ENCODE results near the gene YBX2. TPM values are rescaled to one million over a fixed set of nuclear protein-coding genes. Genes with fewer than 3 reads are reported as not detected.

The YBX2 gene
- total and polyA plus RNA-seq, 2 donors (not counting 3 experiments of a cell fraction or from before 2014, with no cell fraction given): 0.15 to 0.31 TPM

GRCh38 chr17:7241783-7242716 is 52.4 kb downstream of the YBX2 start, which contains the start of gene GABARAP:
Gene GABARAP, minus strand, starts transcription at chr17:7242449. Its CDS starts 119 bp downstream, at chr17:7242330.
- Histone ChIP-seq H4K20me1 (replicated peaks; ENCODE audit: control insufficient read depth, extremely low read depth, insufficient read depth, low read length) (no peaks in the 10 kb centered on the region), H3K4me2 (ENCODE audit: insufficient read depth, low read length) (peak within 1 kb of the TSS; percentile 97), H2AFZ (ENCODE audit: low read depth, low read length) (peak within 1 kb of the TSS; percentile 96), H3K27ac (ENCODE audit: insufficient read depth, low read depth, low read length) (peak within 1 kb of the TSS; percentile 95), H3K4me1 (ENCODE audit: control insufficient read depth, extremely low read depth, insufficient read depth, low read length) (peaks cover 28% of the 10 kb centered on the region), H3K36me3 (ENCODE audit: control insufficient read depth in 2 of 2, extremely low read depth in 1 of 2, insufficient read depth in 2 of 2, low read length in 2 of 2) (peaks cover 6 to 21% of the 10 kb centered on the region in 2 experiments), H3K79me2 (ENCODE audit: control insufficient read depth, insufficient read depth, low read length) (peaks cover 45% of the 10 kb centered on the region), H3K9me3 (replicated peaks; ENCODE audit: control insufficient read depth, insufficient read depth, low read length) (no peaks in the 10 kb centered on the region), H3K27me3 (ENCODE audit: control insufficient read depth in 2 of 2, insufficient read depth in 2 of 2, low read length in 2 of 2) (no peaks in the 10 kb centered on the region), H3K4me3 (replicated peaks in 1 of 3; ENCODE audit: insufficient read depth in 1 of 3, low read depth in 1 of 3, low read length in 3 of 3) (peak within 1 kb of the TSS; percentile 30 to 91 (median 83)), H3K9ac (replicated peaks; ENCODE audit: extremely low read depth, insufficient read depth, low read length) (peak within 1 kb of the TSS; percentile 92), H3K9me1 (replicated peaks; ENCODE audit: control insufficient read depth, extremely low read depth, insufficient read depth, low read length) (no peaks in the 10 kb centered on the region)
- FAIRE-seq (no peak), DNase-seq (ENCODE audit: low read depth, low spot score) (peak; percentile 94)
- ChIA-PET POLR2A (interaction anchor here (0.8 kb wide), 1 partner anchor 87 kb away, joined by 5 read pairs; the partner anchor contains the start of gene NEURL4), CTCF (interaction anchor here (1.0 to 3.4 kb wide), 4 partner anchors 10 to 196 kb away, joined by 3 to 24 read pairs (median 12); partner anchors contain the start of genes ACADVL, CTDNEP1, DLG4 and ELP5)
- dilution Hi-C loops (cut with MboI; ENCODE audit: extremely low pct_ligation_motif_present, low sequenced_read_pairs) (no loop called here), intact Hi-C loops (cut with micrococcal nuclease) (loop anchor here (2.0 kb wide), 1 partner anchor 39 kb away; the partner anchor contains the start of gene SLC2A4)
- BruUV-seq (replicated peaks): TSS peak; percentile 90
- TF ChIP-seq EZH2 (IDR thresholded peaks at IDR 0.05; ENCODE audit: borderline replicate concordance, low read depth, low read length, severe bottlenecking) (no peak), POLR2A (IDR thresholded peaks at IDR 0.05; ENCODE audit: low read depth, low read length) (peak; percentile 60), POLR2AphosphoS5 (IDR thresholded peaks at IDR 0.05; ENCODE audit: insufficient read depth, low read depth, low read length) (peak; percentile 54), GATA2 (IDR thresholded peaks at IDR 0.05; ENCODE audit: insufficient read depth, insufficient read length, low read depth, low read length) (no peak)

Measured in endothelial cell of umbilical vein (primary cell).